Breast epithelium (tissue), 3 donors: ENCODE results near the gene CRTC1.

Experiments
- CTCF ChIP-seq, 3 donors: fragments of 450-650 bp; IDR thresholded peaks; one replicate each; pipeline ENCODE4 v1.5.1; 2016 to 2017; ENCODE audit warnings: antibody characterized with exemption in 3 of 3, mild to moderate bottlenecking in 3 of 3, moderate library complexity in 3 of 3
- POLR2AphosphoS5 ChIP-seq, 3 donors: sonication (generic); formaldehyde crosslinking; IDR thresholded peaks; one replicate each; pipeline ENCODE4 v1.6.1; 2017; ENCODE audit warnings: antibody characterized with exemption in 3 of 3

- TF ChIP-seq CTCF (IDR thresholded peaks at IDR 0.05): no peak
- TF ChIP-seq POLR2AphosphoS5 (IDR thresholded peaks at IDR 0.05): no peak
Measured at GRCh38 chr19:18653853-18654252, 29.6 kb upstream of the CRTC1 start.
